Esophagus muscularis mucosa (tissue), 4 donors: ENCODE measurements around the gene CCDC158. TPM values are rescaled to one million over a fixed set of nuclear protein-coding genes. Genes with fewer than 3 reads are reported as not detected.
A peak's percentile ranks its signal among the peaks of the same experiment; 100 is the strongest.
"Not testable (repeated sequence)": the region's sequence is repeated elsewhere in the genome, so short reads cannot be mapped to it uniquely, and the experiment has no call there.

Experiments
- DNase-seq: peaks from one replicate; pipeline ENCODE4 v3.0.0-alpha.2; 2017; ENCODE audit errors: extremely low spot score
- H3K27ac ChIP-seq, 4 donors: fragments of 200-600 bp; sonication (generic); replicated peaks in 1 of 4; 1 replicate in 3 of 4; 2 replicates in 1 of 4; pipeline ENCODE4 v1.5.1; 2016 to 2019; ENCODE audit warnings: mild to moderate bottlenecking in 1 of 4
- H3K27me3 ChIP-seq, 4 donors: fragments of 200-600 bp; sonication (generic); one replicate each; pipeline versions ENCODE4 v1.5.1 to v1.6.0; 2016 to 2019
- H3K36me3 ChIP-seq, 4 donors: fragments of 200-600 bp; sonication (generic); one replicate each; pipeline ENCODE4 v1.5.1; 2016 to 2019
- H3K4me1 ChIP-seq, 4 donors: fragments of 200-600 bp; sonication (generic); one replicate each; pipeline ENCODE4 v1.5.1; 2016 to 2019
- H3K4me3 ChIP-seq, 4 donors: fragments of 200-600 bp; sonication (generic); 1 replicate in 2 of 4; 2 replicates in 2 of 4; pipeline ENCODE4 v1.5.1; 2016 to 2019; ENCODE audit warnings: mild to moderate bottlenecking in 4 of 4, moderate library complexity in 1 of 4
- H3K9me3 ChIP-seq, 4 donors: fragments of 200-600 bp; sonication (generic); 1 replicate in 3 of 4; 2 replicates in 1 of 4; pipeline ENCODE4 v1.5.1; 2016 to 2019
- CTCF ChIP-seq, 3 experiments: fragments of 200-600 bp in 2 of 3; fragments of 450-650 bp in 1 of 3; sonication (generic) in 2 of 3; IDR thresholded peaks; one replicate each; pipeline ENCODE4 v1.5.1; 2017 to 2019; ENCODE audit warnings: antibody characterized with exemption in 3 of 3, mild to moderate bottlenecking in 2 of 3, moderate library complexity in 1 of 3
- EP300 ChIP-seq: sonication (generic); formaldehyde crosslinking; IDR thresholded peaks from one replicate; pipeline ENCODE4 v1.6.1; 2017; ENCODE audit warnings: antibody characterized with exemption
- POLR2A ChIP-seq: fragments of 450-650 bp; IDR thresholded peaks from one replicate; pipeline ENCODE4 v1.6.1; 2017; ENCODE audit warnings: antibody characterized with exemption, moderate library complexity, mild to moderate bottlenecking, low read depth
- POLR2AphosphoS5 ChIP-seq, 2 donors: sonication (generic); formaldehyde crosslinking; IDR thresholded peaks; one replicate each; pipeline ENCODE4 v1.6.1; 2017; ENCODE audit warnings: antibody characterized with exemption in 2 of 2
- WGBS: methylation state at CpG from one replicate; pipeline ENCODE4 v1.1.5; 2018; 5-methylcytosine and 5-hydroxymethylcytosine counted together
- intact Hi-C: fragments of 100-400 bp; cut with DNase I; formaldehyde crosslinking; loops from one replicate; pipeline ENCODE4 v1.15.1; 2023
- total RNA-seq, 4 donors: library from RNA; depleted of rRNA; stranded (reverse); fragments of >200 nt; gene quantifications; one replicate each; pipeline versions ENCODE4 v1.1.0 to v1.2.1, GENCODE V29; 2016

CCDC158 gene
- total RNA-seq, 4 donors from 2014 or later = 0.66 to 1.8 (median 1.3) TPM

- H3K9me3 ChIP-seq = no peaks in the 10 kb centered on the region
- no peaks in the 10 kb centered on the region for H3K36me3 ChIP-seq
- TF ChIP-seq POLR2AphosphoS5 (IDR thresholded peaks at IDR 0.05) (peak in 1 of 2 donors; percentile 34), POLR2A (no peak), CTCF (IDR thresholded peaks at IDR 0.05) (peak; percentile 29 to 38 (median 30))
- H3K27ac ChIP-seq = peak overlapping the region in 1 of 4 donors; percentile 60
- DNase-seq = no peak
- whole genome bisulfite sequencing = 57% methylated on average over 2 of the region's 2 CpGs
- H3K4me1 ChIP-seq = peaks cover 0 to 26% (median 15%) of the 10 kb centered on the region in 4 donors
- H3K27me3 ChIP-seq = peaks cover 0 to 4% (median 0%) of the 10 kb centered on the region in 4 donors
- intact Hi-C loops = loop anchor here (10.0 kb wide), 1 partner anchor 779 kb away; no protein-coding TSS in a partner anchor
- H3K4me3 ChIP-seq = no peak overlapping the region
Measured at GRCh38 chr4:76426272-76426671, 5.3 kb upstream of the CCDC158 start.

GRCh38 chr4:76423159-76423558 lies 2.2 kb upstream of the CCDC158 start:
- not testable (repeated sequence) for H3K36me3 ChIP-seq, H3K9me3 ChIP-seq, H3K27me3 ChIP-seq, H3K4me3 ChIP-seq, H3K27ac ChIP-seq, DNase-seq
- intact Hi-C loops = loop anchor here (5.0 to 10.0 kb wide), 2 partner anchors 116 to 782 kb away; partner anchors contain the start of gene STBD1
- 89% methylated on average over 11 of the region's 27 CpGs for WGBS
- peaks cover 0 to 31% (median 27%) of the 10 kb centered on the region in 4 donors for H3K4me1 ChIP-seq

- 53% methylated on average over 16 of the region's 18 CpGs for WGBS
- Histone ChIP-seq H3K4me1 (peaks cover 0 to 19% (median 18%) of the 10 kb centered on the region in 4 donors), H3K27ac (peak overlapping the region; percentile 51 to 71 (median 59)), H3K4me3 (peak overlapping the region; percentile 68 to 78 (median 68)), H3K9me3 (no peaks in the 10 kb centered on the region), H3K36me3 (no peaks in the 10 kb centered on the region), H3K27me3 (peaks cover 0 to 9% (median 0%) of the 10 kb centered on the region in 4 donors)
- no peak for DNase-seq
- TF ChIP-seq POLR2AphosphoS5 (IDR thresholded peaks at IDR 0.05) (no peak), POLR2A (no peak), CTCF (IDR thresholded peaks at IDR 0.05) (no peak)
- intact Hi-C loops = loop anchor here (5.0 to 10.0 kb wide), 2 partner anchors 113 to 785 kb away; partner anchors contain the start of gene STBD1
Measured at GRCh38 chr4:76420188-76420761, 666 bp downstream of the CCDC158 start.

- intact Hi-C loops = no loop called here
- no peak overlapping the region for H3K4me3 ChIP-seq
- DNase-seq = no peak
- no peaks in the 10 kb centered on the region for H3K9me3 ChIP-seq
- no peak for TF ChIP-seq POLR2AphosphoS5 (IDR thresholded peaks at IDR 0.05)
- no peak for TF ChIP-seq EP300
- TF ChIP-seq CTCF (IDR thresholded peaks at IDR 0.05) = no peak
- TF ChIP-seq POLR2A = no peak
- WGBS = 92% methylated on average over 3 of the region's 3 CpGs
- H3K27ac ChIP-seq = no peak overlapping the region
- no peaks in the 10 kb centered on the region for H3K36me3 ChIP-seq
- no peaks in the 10 kb centered on the region for H3K27me3 ChIP-seq
- H3K4me1 ChIP-seq = no peaks in the 10 kb centered on the region
Measured at GRCh38 chr4:76410636-76411035, 10.3 kb downstream of the CCDC158 start.

GRCh38 chr4:76407440-76408119 lies 13.4 kb downstream of the CCDC158 start:
- intact Hi-C loops = no loop called here
- TF ChIP-seq POLR2AphosphoS5 (IDR thresholded peaks at IDR 0.05) (no peak), CTCF (IDR thresholded peaks at IDR 0.05) (no peak), EP300 (no peak), POLR2A (no peak)
- 70% methylated on average over 5 of the region's 5 CpGs for WGBS

More at GRCh38 chr4:76407440-76408119, 13.4 kb downstream of the CCDC158 start:
- H3K4me3 ChIP-seq = no peak overlapping the region
- H3K27me3 ChIP-seq = no peaks in the 10 kb centered on the region
- no peak for DNase-seq
- H3K36me3 ChIP-seq = no peaks in the 10 kb centered on the region
- H3K4me1 ChIP-seq = no peaks in the 10 kb centered on the region
- no peaks in the 10 kb centered on the region for H3K9me3 ChIP-seq
- no peak overlapping the region for H3K27ac ChIP-seq
